H1 (cell line): Measurements from ENCODE around the gene HDAC3. TPM values are rescaled to one million over a fixed set of nuclear protein-coding genes. Genes with fewer than 3 reads are reported as not detected.
A peak's percentile ranks its signal among the peaks of the same experiment; 100 is the strongest.

Source experiments
- CBX8 ChIP-seq: fragments of 300-800, 300-1000 bp; sonication (generic); IDR thresholded peaks from 2 replicates; pipeline ENCODE4 v1.7.1; 2016; ENCODE audit warnings: low read depth, low read length, borderline replicate concordance
- CEBPB ChIP-seq: IDR thresholded peaks from 2 replicates; pipeline ENCODE4 v1.6.1; 2012; ENCODE audit warnings: low read depth, low read length
- CHD2 ChIP-seq: IDR thresholded peaks from 2 replicates; pipeline ENCODE4 v1.6.1; 2012; ENCODE audit warnings: low read length, improper control_type of control experiment
- CREB1 ChIP-seq: IDR thresholded peaks from 2 replicates; pipeline ENCODE4 v1.6.1; 2012; ENCODE audit warnings: inconsistent platforms
- CTBP2 ChIP-seq: IDR thresholded peaks from 2 replicates; pipeline ENCODE4 v1.7.0; 2011; ENCODE audit warnings: borderline replicate concordance, mild to moderate bottlenecking, moderate library complexity, mixed read lengths, low read length; ENCODE audit not compliant: insufficient read depth, insufficient read length
- EGR1 ChIP-seq: IDR thresholded peaks from 2 replicates; pipeline ENCODE4 v1.6.1; 2011; ENCODE audit warnings: low read depth, low read length, borderline replicate concordance
- EP300 ChIP-seq, 2 experiments: IDR thresholded peaks; 1 replicate in 1 of 2; 2 replicates in 1 of 2; pipeline ENCODE4 v1.6.1; 2011 to 2012; ENCODE audit warnings: low read depth in 2 of 2, low read length in 2 of 2, mild to moderate bottlenecking in 2 of 2, borderline replicate concordance in 1 of 2, inconsistent platforms in 1 of 2, moderate library complexity in 1 of 2
- GABPA ChIP-seq: IDR thresholded peaks from 2 replicates; pipeline ENCODE4 v1.6.1; 2011; ENCODE audit warnings: mild to moderate bottlenecking, low read length, moderate library complexity, borderline replicate concordance; ENCODE audit not compliant: insufficient read depth
- KDM4A ChIP-seq: IDR thresholded peaks from one replicate; pipeline ENCODE4 v1.7.1; 2012; ENCODE audit warnings: low read depth, mild to moderate bottlenecking, moderate library complexity, low read length, inconsistent platforms; ENCODE audit not compliant: severe bottlenecking
- KDM5A ChIP-seq: fragments of 200-600 bp; IDR thresholded peaks from 2 replicates; pipeline ENCODE4 v1.7.1; 2012; ENCODE audit warnings: mild to moderate bottlenecking, low read length, inconsistent platforms, mixed read lengths
- PHF8 ChIP-seq: fragments of 200-600 bp; sonication (generic); conservative IDR thresholded peaks from 2 replicates; pipeline ENCODE4 v1.7.1; 2012; ENCODE audit warnings: low read depth, mild to moderate bottlenecking, inconsistent platforms, low read length, moderate library complexity
- POLR2AphosphoS5 ChIP-seq: IDR thresholded peaks from 2 replicates; pipeline ENCODE4 v1.6.1; 2011; ENCODE audit warnings: low read depth, low read length
- SAP30 ChIP-seq: fragments of 300-600 bp; sonication (generic); IDR thresholded peaks from 2 replicates; pipeline ENCODE4 v1.7.1; 2012; ENCODE audit warnings: low read length, moderate library complexity, mild to moderate bottlenecking, inconsistent platforms; ENCODE audit not compliant: insufficient read depth, insufficient replicate concordance
- SIN3A ChIP-seq, 2 experiments: IDR thresholded peaks in 1 of 2; conservative IDR thresholded peaks in 1 of 2; 2 replicates each; pipeline ENCODE4 v1.6.1; 2011 to 2012; ENCODE audit warnings: low read length in 2 of 2, improper control_type of control experiment in 1 of 2, low read depth in 1 of 2, mild to moderate bottlenecking in 1 of 2
- SIRT6 ChIP-seq: IDR thresholded peaks from one replicate; pipeline ENCODE4 v1.7.1; 2012; ENCODE audit warnings: low read length, inconsistent platforms
- SP1 ChIP-seq: IDR thresholded peaks from 2 replicates; pipeline ENCODE4 v1.6.1; 2011; ENCODE audit warnings: low read depth, low read length
- SUZ12 ChIP-seq: fragments of 200-600 bp; sonication (generic); IDR thresholded peaks from 2 replicates; pipeline ENCODE4 v1.6.1; 2012; ENCODE audit warnings: mild to moderate bottlenecking, inconsistent platforms, low read length, moderate library complexity, mixed read lengths
- TBP ChIP-seq: IDR thresholded peaks from 2 replicates; pipeline ENCODE4 v1.6.1; 2011; ENCODE audit warnings: low read depth, low read length, improper control_type of control experiment
- TCF12 ChIP-seq: IDR thresholded peaks from 2 replicates; pipeline ENCODE4 v1.6.1; 2011; ENCODE audit warnings: low read depth, mild to moderate bottlenecking, low read length
- YY1 ChIP-seq: IDR thresholded peaks from 2 replicates; pipeline ENCODE4 v1.6.1; 2011; ENCODE audit warnings: low read depth, mild to moderate bottlenecking, low read length
- ZNF274 ChIP-seq: IDR thresholded peaks from 2 replicates; pipeline ENCODE4 v1.7.0; 2012; ENCODE audit warnings: low read length, borderline replicate concordance; ENCODE audit errors: extremely low read depth
- polyA plus RNA-seq, 7 experiments: library from polyadenylated mRNA; depleted of rRNA in 3 of 7; stranded (reverse) in 5 of 7; unstranded in 2 of 7; fragments of >200 nt in 5 of 7; fragments of 200-250 nt in 2 of 7; gene quantifications; 1 replicate in 5 of 7; 2 replicates in 1 of 7; 4 replicates in 1 of 7; pipeline versions ENCODE4 v1.2.1 to v1.2.3, GENCODE V29; 2011 to 2013; ENCODE audit warnings: missing spikeins in 2 of 7, mixed read lengths in 2 of 7
- total RNA-seq: library from RNA; stranded (reverse); fragmentation: NEBNext Ultra II Directional; extraction: Animal tissue kit (Norgen Biotek cat#: 25700); gene quantifications from 2 replicates; pipeline ENCODE4 v1.2.1, GENCODE V29; 2021
- TF ChIP-seq, protein P1 (sequence below): IDR thresholded peaks from 2 replicates; pipeline ENCODE4 v1.6.1; 2012; ENCODE audit warnings: inconsistent platforms

The HDAC3 gene
- total and polyA plus RNA-seq, 2 of the 8 experiments (the other 6 are each of a cell fraction or from before 2014, with no cell fraction given) = 99.0 to 120 TPM

DNA sequence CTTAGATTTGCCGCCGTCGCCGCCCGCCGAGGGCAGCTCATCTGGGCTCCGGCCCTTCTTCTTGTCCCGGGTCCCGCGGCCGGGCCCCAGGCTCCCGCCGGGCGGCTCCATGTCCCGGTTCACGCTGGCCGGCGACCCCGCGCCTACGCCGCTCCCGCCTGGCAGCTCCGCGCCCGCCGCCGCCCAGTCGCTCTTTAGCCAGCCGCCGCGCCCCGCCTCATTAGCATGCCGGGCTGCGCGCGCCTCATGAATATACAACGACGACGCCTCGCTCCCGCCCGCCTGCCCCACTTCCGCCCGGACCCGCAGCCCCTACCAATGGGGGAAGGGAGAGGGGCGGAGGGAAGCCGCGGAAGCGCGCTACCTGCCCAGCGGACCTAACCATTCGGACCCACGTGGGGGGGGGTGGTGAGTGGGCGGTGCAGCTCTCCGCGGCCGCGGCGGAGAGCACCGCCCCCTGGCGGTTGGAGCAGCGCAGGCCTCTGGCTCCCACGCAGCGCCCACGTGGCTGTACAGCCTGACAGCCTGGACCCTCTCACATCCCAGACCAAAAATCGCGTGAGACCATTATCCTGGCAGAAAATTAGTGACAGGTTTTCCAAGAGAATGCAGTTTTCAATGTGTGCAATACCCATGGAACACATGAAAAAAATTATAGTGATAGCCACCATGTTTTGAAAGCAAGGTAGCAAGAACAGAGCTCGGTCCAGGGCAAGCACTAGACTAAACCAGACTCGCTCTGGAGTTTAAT is 17.7 kb downstream of the HDAC3 start, which contains the start of gene DIAPH1 (continued):
- TF ChIP-seq SUZ12 (peak; percentile 49; the same call in 1 of the 2 replicates), GABPA (no peak), CBX8 (no peak), SIRT6 (no peak), SIN3A (conservative IDR thresholded peaks at IDR 0.05 in 1 of 2, IDR thresholded peaks at IDR 0.05 in 1 of 2; ENCODE audit: low read depth in 1 of 2, low read length in 2 of 2) (peak; percentile 81 to 95; a peak in 3 of 4 replicates), PHF8 (peak; percentile 83), TCF12 (no peak), TBP (peak; percentile 58; the same call in 1 of the 2 replicates), KDM4A (no peak), POLR2AphosphoS5 (peak; percentile 37; the same call in 1 of the 2 replicates), YY1 (peak; percentile 50; the same call in 1 of the 2 replicates), CHD2 (peak; percentile 50; the same call in 1 of the 2 replicates), CTBP2 (peak; percentile 91), ZNF274 (no peak), EGR1 (peak; percentile 100), KDM5A (no peak), CEBPB (no peak), CREB1 (peak; percentile 67; the same call in 1 of the 2 replicates), SAP30 (no peak), SP1 (peak; percentile 88), EP300 (IDR thresholded peaks at IDR 0.05; ENCODE audit: borderline replicate concordance in 1 of 2, low read depth in 2 of 2, low read length in 2 of 2) (peak in 1 of 2 experiments; percentile 99; a peak in 2 of 3 replicates)
- TF ChIP-seq, protein P1, sequence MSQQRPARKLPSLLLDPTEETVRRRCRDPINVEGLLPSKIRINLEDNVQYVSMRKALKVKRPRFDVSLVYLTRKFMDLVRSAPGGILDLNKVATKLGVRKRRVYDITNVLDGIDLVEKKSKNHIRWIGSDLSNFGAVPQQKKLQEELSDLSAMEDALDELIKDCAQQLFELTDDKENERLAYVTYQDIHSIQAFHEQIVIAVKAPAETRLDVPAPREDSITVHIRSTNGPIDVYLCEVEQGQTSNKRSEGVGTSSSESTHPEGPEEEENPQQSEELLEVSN = peak; percentile 88
